ENCODE measurements around the gene RASGRF1.

DNA sequence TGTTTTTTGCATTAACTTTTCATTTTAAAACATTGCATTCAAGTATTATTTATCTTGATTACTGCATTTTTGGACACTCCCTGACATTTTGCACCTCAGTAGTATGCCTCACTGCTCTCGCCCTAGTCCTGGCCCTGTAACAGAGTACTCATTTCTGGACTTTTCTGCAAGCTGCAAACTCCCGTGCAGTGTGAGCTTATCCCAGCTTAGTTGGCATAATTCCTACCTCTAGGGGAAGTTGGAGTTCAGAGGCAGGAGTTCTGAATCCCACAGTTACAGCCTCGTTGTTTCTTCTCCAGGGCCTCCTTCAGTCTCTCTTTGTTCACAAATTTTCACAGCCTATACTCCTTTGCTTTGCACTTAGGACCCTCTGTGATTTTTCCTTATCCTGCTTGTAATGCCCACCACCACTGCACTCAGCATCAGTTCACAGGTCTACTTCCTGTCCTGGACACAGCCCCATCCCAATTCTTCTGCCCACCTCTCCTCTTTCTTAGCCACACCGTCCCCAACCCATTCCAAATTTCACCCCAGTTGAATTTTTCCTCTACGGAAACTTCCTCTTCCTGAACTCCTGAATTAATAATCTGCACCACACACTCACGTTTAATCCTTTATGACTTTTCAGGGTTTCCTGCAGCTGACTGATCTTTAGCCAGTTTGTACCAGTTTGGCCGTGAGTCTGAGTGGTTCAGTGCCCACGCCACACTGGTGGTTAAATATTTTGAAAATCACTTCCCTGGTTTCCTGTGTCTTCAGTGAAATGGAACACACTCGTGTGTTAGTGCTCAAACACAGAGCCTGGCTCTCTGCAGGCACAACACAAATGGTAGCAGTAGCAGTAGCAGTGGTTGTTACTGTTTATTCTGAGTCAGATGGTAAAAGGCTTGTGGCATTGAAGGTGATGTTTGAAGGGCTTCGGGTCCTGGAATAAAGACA lies 139.4 kb downstream of the RASGRF1 start:
- TF ChIP-seq, protein P1, sequence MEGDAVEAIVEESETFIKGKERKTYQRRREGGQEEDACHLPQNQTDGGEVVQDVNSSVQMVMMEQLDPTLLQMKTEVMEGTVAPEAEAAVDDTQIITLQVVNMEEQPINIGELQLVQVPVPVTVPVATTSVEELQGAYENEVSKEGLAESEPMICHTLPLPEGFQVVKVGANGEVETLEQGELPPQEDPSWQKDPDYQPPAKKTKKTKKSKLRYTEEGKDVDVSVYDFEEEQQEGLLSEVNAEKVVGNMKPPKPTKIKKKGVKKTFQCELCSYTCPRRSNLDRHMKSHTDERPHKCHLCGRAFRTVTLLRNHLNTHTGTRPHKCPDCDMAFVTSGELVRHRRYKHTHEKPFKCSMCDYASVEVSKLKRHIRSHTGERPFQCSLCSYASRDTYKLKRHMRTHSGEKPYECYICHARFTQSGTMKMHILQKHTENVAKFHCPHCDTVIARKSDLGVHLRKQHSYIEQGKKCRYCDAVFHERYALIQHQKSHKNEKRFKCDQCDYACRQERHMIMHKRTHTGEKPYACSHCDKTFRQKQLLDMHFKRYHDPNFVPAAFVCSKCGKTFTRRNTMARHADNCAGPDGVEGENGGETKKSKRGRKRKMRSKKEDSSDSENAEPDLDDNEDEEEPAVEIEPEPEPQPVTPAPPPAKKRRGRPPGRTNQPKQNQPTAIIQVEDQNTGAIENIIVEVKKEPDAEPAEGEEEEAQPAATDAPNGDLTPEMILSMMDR (IDR thresholded peaks at IDR 0.05): no peak
- no peak for TF ChIP-seq POLR2AphosphoS5 (IDR thresholded peaks at IDR 0.05; ENCODE audit: insufficient read depth in 1 of 2, low read depth in 1 of 2)
